Liver (tissue), 3 donors: Measurements from ENCODE around the gene NUBPL.

Experiments used
- ATF3 ChIP-seq: IDR thresholded peaks from 2 replicates; pipeline ENCODE4 v1.6.1; 2016; ENCODE audit warnings: antibody characterized with exemption
- CTCF ChIP-seq: fragments of 150-350 bp; IDR thresholded peaks from 2 replicates; pipeline ENCODE4 v1.5.1; 2017; ENCODE audit warnings: improper control_type of control experiment, low read depth, low read length; ENCODE audit not compliant: missing input control
- EGR1 ChIP-seq, 2 donors: IDR thresholded peaks; 2 replicates each; pipeline ENCODE4 v1.6.1; 2016 to 2018; ENCODE audit warnings: antibody characterized with exemption in 2 of 2, low read depth in 2 of 2
- FOXA1 ChIP-seq: IDR thresholded peaks from 2 replicates; pipeline ENCODE4 v1.6.1; 2016; ENCODE audit warnings: antibody characterized with exemption
- GABPA ChIP-seq, 2 donors: IDR thresholded peaks in 1 of 2; conservative IDR thresholded peaks in 1 of 2; 2 replicates each; pipeline ENCODE4 v1.6.1; 2016; ENCODE audit warnings: antibody characterized with exemption in 2 of 2, mild to moderate bottlenecking in 1 of 2, moderate library complexity in 1 of 2
- HNF4A ChIP-seq, 2 donors: conservative IDR thresholded peaks; 2 replicates each; pipeline ENCODE4 v1.6.1; 2016; ENCODE audit warnings: antibody characterized with exemption in 2 of 2, mild to moderate bottlenecking in 2 of 2
- JUND ChIP-seq, 2 donors: IDR thresholded peaks; 2 replicates each; pipeline ENCODE4 v1.6.1; 2016; ENCODE audit warnings: antibody characterized with exemption in 2 of 2
- MAX ChIP-seq: IDR thresholded peaks from 2 replicates; pipeline ENCODE4 v1.6.1; 2016; ENCODE audit warnings: antibody characterized with exemption
- RAD21 ChIP-seq, 2 donors: IDR thresholded peaks; 2 replicates each; pipeline ENCODE4 v1.6.1; 2016; ENCODE audit warnings: antibody characterized with exemption in 2 of 2, mild to moderate bottlenecking in 2 of 2
- REST ChIP-seq: IDR thresholded peaks from 2 replicates; pipeline ENCODE4 v1.6.1; 2016; ENCODE audit warnings: antibody characterized with exemption, mild to moderate bottlenecking
- RXRA ChIP-seq, 2 donors: IDR thresholded peaks; 2 replicates each; pipeline ENCODE4 v1.6.1; 2017 to 2018; ENCODE audit warnings: antibody characterized with exemption in 2 of 2, mild to moderate bottlenecking in 1 of 2
- SP1 ChIP-seq: IDR thresholded peaks from 2 replicates; pipeline ENCODE4 v1.6.1; 2018; ENCODE audit warnings: antibody characterized with exemption, mild to moderate bottlenecking
- TAF1 ChIP-seq: conservative IDR thresholded peaks from 2 replicates; pipeline ENCODE4 v1.6.1; 2016; ENCODE audit warnings: antibody characterized with exemption, mild to moderate bottlenecking
- ZBTB33 ChIP-seq: IDR thresholded peaks from 2 replicates; pipeline ENCODE4 v1.6.1; 2016; ENCODE audit warnings: antibody characterized with exemption
- donor health status: healthy.
- donor health status: healthy.

GRCh38 chr14:31527546-31527945, 33.7 kb upstream of the NUBPL start:
- TF ChIP-seq CTCF (no peak), MAX (no peak), GABPA (IDR thresholded peaks at IDR 0.05 in 1 of 2, conservative IDR thresholded peaks at IDR 0.05 in 1 of 2) (no peak), SP1 (no peak), HNF4A (conservative IDR thresholded peaks at IDR 0.05) (no peak), REST (no peak), RXRA (IDR thresholded peaks at IDR 0.05) (no peak), TAF1 (no peak), JUND (IDR thresholded peaks at IDR 0.05) (no peak), ATF3 (no peak), RAD21 (IDR thresholded peaks at IDR 0.05) (no peak), FOXA1 (no peak), EGR1 (IDR thresholded peaks at IDR 0.05; ENCODE audit: low read depth in 2 of 2) (no peak), ZBTB33 (no peak)
